WERI-Rb-1 (cell line): Measurements from ENCODE around the gene C1QTNF12.

ENCODE experiments used
- DNase-seq: peaks from one replicate; pipeline ENCODE4 v3.0.0-alpha.2; 2020
- H3K27ac ChIP-seq: fragments of 250-450 bp; sonication (Bioruptor Pico); 2 replicates; pipeline ENCODE4 v1.5.1; 2020; ENCODE audit warnings: mild to moderate bottlenecking, moderate library complexity
- H3K27me3 ChIP-seq: fragments of 250-450 bp; sonication (Bioruptor Pico); 2 replicates; pipeline ENCODE4 v1.5.1; 2021; ENCODE audit warnings: mild to moderate bottlenecking, low read depth, moderate library complexity; ENCODE audit not compliant: insufficient read depth, severe bottlenecking
- H3K36me3 ChIP-seq: fragments of 250-450 bp; sonication (Bioruptor Pico); 2 replicates; pipeline ENCODE4 v1.5.1; 2020; ENCODE audit warnings: mild to moderate bottlenecking, moderate library complexity
- H3K4me3 ChIP-seq: 2 replicates; pipeline ENCODE4 v1.5.1; 2011; ENCODE audit warnings: low read depth, mild to moderate bottlenecking, control low read depth, low read length
- H3K9me3 ChIP-seq: fragments of 250-450 bp; sonication (Bioruptor Pico); 2 replicates; pipeline ENCODE4 v1.5.1; 2021; ENCODE audit warnings: mild to moderate bottlenecking, moderate library complexity; ENCODE audit not compliant: severe bottlenecking
- CTCF ChIP-seq: IDR thresholded peaks from 2 replicates; pipeline ENCODE4 v1.5.1; 2011; ENCODE audit warnings: low read depth, mild to moderate bottlenecking, control low read depth, inconsistent platforms, low read length

Gene C1QTNF12

GRCh38 chr1:1264026-1264425, 17.5 kb upstream of the C1QTNF12 start:
- no peak for TF ChIP-seq CTCF
- no peak overlapping the region for H3K4me3 ChIP-seq
- H3K36me3 ChIP-seq, result peaks cover 85% of the 10 kb centered on the region

GRCh38 chr1:1262758-1263157, 16.2 kb upstream of the C1QTNF12 start:
- Histone ChIP-seq H3K4me3 (no peak overlapping the region), H3K27ac (no peak overlapping the region)

More at GRCh38 chr1:1264026-1264425, 17.5 kb upstream of the C1QTNF12 start:
- Histone ChIP-seq H3K27me3 (no peaks in the 10 kb centered on the region), H3K9me3 (no peaks in the 10 kb centered on the region), H3K27ac (no peak overlapping the region)
- no peak for DNase-seq

GRCh38 chr1:1262071-1262470, 15.5 kb upstream of the C1QTNF12 start:
- no peak overlapping the region for H3K4me3 ChIP-seq
- peaks cover 67% of the 10 kb centered on the region for H3K36me3 ChIP-seq
- H3K9me3 ChIP-seq, result no peaks in the 10 kb centered on the region
- TF ChIP-seq CTCF, result no peak
- no peak for DNase-seq
- H3K27me3 ChIP-seq, result no peaks in the 10 kb centered on the region
- no peak overlapping the region for H3K27ac ChIP-seq

More at GRCh38 chr1:1262758-1263157, 16.2 kb upstream of the C1QTNF12 start:
- TF ChIP-seq CTCF, result no peak
- no peaks in the 10 kb centered on the region for H3K9me3 ChIP-seq
- H3K27me3 ChIP-seq, result no peaks in the 10 kb centered on the region
- peaks cover 74% of the 10 kb centered on the region for H3K36me3 ChIP-seq
- DNase-seq, result no peak

DNA sequence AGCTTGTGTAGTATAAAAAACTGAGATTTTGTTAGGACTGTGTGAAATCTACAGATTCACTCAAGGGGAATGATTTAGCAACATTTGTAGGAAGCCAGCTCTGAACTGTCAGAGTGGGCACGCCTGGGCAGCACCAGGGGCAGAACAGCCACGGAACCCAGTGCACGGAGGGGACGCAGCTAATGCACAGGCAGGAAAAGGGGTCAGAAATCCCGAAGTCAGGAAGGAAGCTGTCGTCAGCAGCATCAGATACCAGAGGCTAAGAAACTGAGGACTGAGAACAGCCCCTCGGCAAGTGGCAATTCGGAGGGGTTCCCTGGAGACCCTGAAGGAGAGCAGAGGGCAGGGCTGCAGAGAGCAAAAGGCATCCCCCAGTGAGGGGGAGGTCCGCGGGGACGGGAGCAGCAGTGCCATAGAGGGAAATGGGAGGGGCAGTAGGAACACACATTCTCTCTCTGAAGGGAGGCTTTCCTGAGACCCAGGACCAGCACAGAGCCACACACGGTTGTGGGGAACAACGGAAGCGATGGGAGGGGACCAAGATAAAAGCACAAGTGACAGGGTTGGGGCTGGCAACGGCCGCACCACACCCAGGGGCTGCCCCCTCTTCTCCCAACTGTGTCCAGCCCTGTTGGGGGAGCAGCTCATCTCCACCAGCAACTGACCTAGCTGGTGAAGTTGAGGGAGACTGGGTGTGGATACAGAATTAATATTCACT, 14.5 kb upstream of the C1QTNF12 start:
- H3K4me3 ChIP-seq, result no peak overlapping the region
- no peaks in the 10 kb centered on the region for H3K27me3 ChIP-seq
- no peak overlapping the region for H3K27ac ChIP-seq
- peaks cover 66% of the 10 kb centered on the region for H3K36me3 ChIP-seq
- no peak for TF ChIP-seq CTCF
- no peak for DNase-seq
- H3K9me3 ChIP-seq, result no peaks in the 10 kb centered on the region

GRCh38 chr1:1259951-1260600, 13.6 kb upstream of the C1QTNF12 start:
- TF ChIP-seq CTCF, result no peak
- H3K27me3 ChIP-seq, result no peaks in the 10 kb centered on the region
- peaks cover 66% of the 10 kb centered on the region for H3K36me3 ChIP-seq
- no peak for DNase-seq
- H3K9me3 ChIP-seq, result no peaks in the 10 kb centered on the region
- no peak overlapping the region for H3K27ac ChIP-seq
- H3K4me3 ChIP-seq, result no peak overlapping the region
